GM18907 (cell line): ENCODE measurements around the gene PIK3C3.
"Not testable (repeated sequence)": the region's sequence is repeated elsewhere in the genome, so short reads cannot be mapped to it uniquely, and the experiment has no call there.

Experiments used
- ATAC-seq: cut with Tn5 transposase; IDR thresholded peaks from one replicate; pipeline ENCODE4 v1.9.1; 2021; ENCODE audit warnings: mild to moderate bottlenecking, moderate library complexity; ENCODE audit not compliant: unreplicated experiment

The PIK3C3 gene

GRCh38 chr18:42068030-42068429, 113.0 kb downstream of the PIK3C3 start:
- no peak for ATAC-seq

- no peak for ATAC-seq
These were observed 114.0 kb downstream of the PIK3C3 start for GRCh38 chr18:42069036-42069435.

GRCh38 chr18:42072407-42072806, 117.4 kb downstream of the PIK3C3 start:
- no peak for ATAC-seq

- ATAC-seq = no peak
These were observed 119.7 kb downstream of the PIK3C3 start for GRCh38 chr18:42074704-42075103.

- no peak for ATAC-seq
These were observed 123.7 kb downstream of the PIK3C3 start for GRCh38 chr18:42078711-42079110.

GRCh38 chr18:42080340-42080739, 125.3 kb downstream of the PIK3C3 start:
- no peak for ATAC-seq

- ATAC-seq = no peak
These were observed 127.6 kb downstream of the PIK3C3 start for GRCh38 chr18:42082415-42083234.

- no peak for ATAC-seq
These were observed 131.3 kb downstream of the PIK3C3 start for GRCh38 chr18:42086288-42086687.

- no peak for ATAC-seq
These were observed 132.2 kb downstream of the PIK3C3 start for GRCh38 chr18:42087235-42087634.

GRCh38 chr18:42087876-42088275, 132.8 kb downstream of the PIK3C3 start:
- no peak for ATAC-seq

- no peak for ATAC-seq
These were observed 137.8 kb downstream of the PIK3C3 start for GRCh38 chr18:42092848-42093247.

- ATAC-seq = no peak
These were observed 139.8 kb downstream of the PIK3C3 start for GRCh38 chr18:42094875-42095274.

- no peak for ATAC-seq
These were observed 140.8 kb downstream of the PIK3C3 start for GRCh38 chr18:42095732-42096377.

GRCh38 chr18:42100248-42100647, 145.2 kb downstream of the PIK3C3 start:
- ATAC-seq = no peak

GRCh38 chr18:42100911-42101310, 145.9 kb downstream of the PIK3C3 start:
- ATAC-seq = no peak

GRCh38 chr18:42105394-42105793, 150.4 kb downstream of the PIK3C3 start:
- no peak for ATAC-seq

GRCh38 chr18:42106784-42107183, 151.8 kb downstream of the PIK3C3 start:
- no peak for ATAC-seq

- ATAC-seq = no peak
These were observed 152.3 kb downstream of the PIK3C3 start for GRCh38 chr18:42107287-42107686.

GRCh38 chr18:42107691-42108450, 152.8 kb downstream of the PIK3C3 start:
- no peak for ATAC-seq

GRCh38 chr18:42112147-42112546, 157.1 kb downstream of the PIK3C3 start:
- not testable (repeated sequence) for ATAC-seq

GRCh38 chr18:42112657-42113420, 157.8 kb downstream of the PIK3C3 start:
- no peak for ATAC-seq
